ENCODE data around the gene PHACTR4. TPM values are rescaled to one million over a fixed set of nuclear protein-coding genes. Genes with fewer than 3 reads are reported as not detected.
A peak's percentile ranks its signal among the peaks of the same experiment; 100 is the strongest.

Gene PHACTR4
- total and polyA plus RNA-seq, 9 of the 15 experiments (the other 6 are each of a cell fraction or from before 2014, with no cell fraction given) = 6.4 to 43.6 (median 14.2) TPM

DNA sequence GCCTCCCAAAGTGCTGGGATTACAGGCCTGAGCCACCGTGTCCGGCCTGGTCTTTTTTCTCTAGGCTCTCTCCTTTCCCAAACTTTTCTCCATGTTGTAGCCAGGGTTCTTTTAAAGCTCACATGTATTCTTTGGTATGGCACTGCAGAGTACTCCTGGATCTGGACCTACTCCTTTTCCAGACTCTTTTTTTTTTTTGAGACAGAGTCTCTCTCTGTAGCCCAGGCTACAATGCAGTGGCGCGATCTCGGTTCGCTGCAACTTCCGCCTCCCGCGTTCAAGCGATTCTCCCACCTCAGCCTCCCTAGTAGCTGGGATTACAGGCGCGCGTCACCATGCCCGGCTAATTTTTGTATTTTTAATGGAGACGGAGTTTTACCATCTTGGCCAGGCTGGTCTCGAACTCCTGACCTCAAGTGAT, 41.3 kb upstream of the PHACTR4 start (continued):
- TF ChIP-seq ZBTB1 (CRISPR knock-in tag; IDR thresholded peaks at IDR 0.05; ENCODE audit: borderline replicate concordance, low read depth) (0 out of 2 replicates have a peak, but pooled peaks have one; percentile 41), ZNF224 (CRISPR knock-in tag; IDR thresholded peaks at IDR 0.05) (0 out of 2 replicates have a peak, but pooled peaks have one; percentile 55), TAF9B (IDR thresholded peaks at IDR 0.05; ENCODE audit: partially characterized antibody) (no peak), HDAC8 (tag; IDR thresholded peaks at IDR 0.05) (0 out of 2 replicates have a peak, but pooled peaks have one; percentile 47), ZNF707 (CRISPR knock-in tag; conservative IDR thresholded peaks at IDR 0.05) (0 out of 2 replicates have a peak, but pooled peaks have one; percentile 12), PYGO2 (tag; IDR thresholded peaks at IDR 0.05) (0 out of 2 replicates have a peak, but pooled peaks have one; percentile 4), MCM7 (IDR thresholded peaks at IDR 0.05) (no peak), ELF2 (CRISPR knock-in tag; IDR thresholded peaks at IDR 0.05) (0 out of 2 replicates have a peak, but pooled peaks have one; percentile 17), NR4A1 (CRISPR knock-in tag; IDR thresholded peaks at IDR 0.05) (no peak), NR4A1 (tag; IDR thresholded peaks at IDR 0.05) (0 out of 2 replicates have a peak, but pooled peaks have one; percentile 32), BDP1 (IDR thresholded peaks at IDR 0.05; ENCODE audit: insufficient read depth, insufficient read length) (no peak), BRD4 (IDR thresholded peaks at IDR 0.05) (0 out of 2 replicates have a peak, but pooled peaks have one; percentile 24), FOXP1 (CRISPR knock-in tag; IDR thresholded peaks at IDR 0.05) (peak; percentile 29; the same call in 1 of the 2 replicates), ZNF717 (CRISPR knock-in tag; IDR thresholded peaks at IDR 0.05) (0 out of 2 replicates have a peak, but pooled peaks have one; percentile 44)
- TF ChIP-seq, protein P1, sequence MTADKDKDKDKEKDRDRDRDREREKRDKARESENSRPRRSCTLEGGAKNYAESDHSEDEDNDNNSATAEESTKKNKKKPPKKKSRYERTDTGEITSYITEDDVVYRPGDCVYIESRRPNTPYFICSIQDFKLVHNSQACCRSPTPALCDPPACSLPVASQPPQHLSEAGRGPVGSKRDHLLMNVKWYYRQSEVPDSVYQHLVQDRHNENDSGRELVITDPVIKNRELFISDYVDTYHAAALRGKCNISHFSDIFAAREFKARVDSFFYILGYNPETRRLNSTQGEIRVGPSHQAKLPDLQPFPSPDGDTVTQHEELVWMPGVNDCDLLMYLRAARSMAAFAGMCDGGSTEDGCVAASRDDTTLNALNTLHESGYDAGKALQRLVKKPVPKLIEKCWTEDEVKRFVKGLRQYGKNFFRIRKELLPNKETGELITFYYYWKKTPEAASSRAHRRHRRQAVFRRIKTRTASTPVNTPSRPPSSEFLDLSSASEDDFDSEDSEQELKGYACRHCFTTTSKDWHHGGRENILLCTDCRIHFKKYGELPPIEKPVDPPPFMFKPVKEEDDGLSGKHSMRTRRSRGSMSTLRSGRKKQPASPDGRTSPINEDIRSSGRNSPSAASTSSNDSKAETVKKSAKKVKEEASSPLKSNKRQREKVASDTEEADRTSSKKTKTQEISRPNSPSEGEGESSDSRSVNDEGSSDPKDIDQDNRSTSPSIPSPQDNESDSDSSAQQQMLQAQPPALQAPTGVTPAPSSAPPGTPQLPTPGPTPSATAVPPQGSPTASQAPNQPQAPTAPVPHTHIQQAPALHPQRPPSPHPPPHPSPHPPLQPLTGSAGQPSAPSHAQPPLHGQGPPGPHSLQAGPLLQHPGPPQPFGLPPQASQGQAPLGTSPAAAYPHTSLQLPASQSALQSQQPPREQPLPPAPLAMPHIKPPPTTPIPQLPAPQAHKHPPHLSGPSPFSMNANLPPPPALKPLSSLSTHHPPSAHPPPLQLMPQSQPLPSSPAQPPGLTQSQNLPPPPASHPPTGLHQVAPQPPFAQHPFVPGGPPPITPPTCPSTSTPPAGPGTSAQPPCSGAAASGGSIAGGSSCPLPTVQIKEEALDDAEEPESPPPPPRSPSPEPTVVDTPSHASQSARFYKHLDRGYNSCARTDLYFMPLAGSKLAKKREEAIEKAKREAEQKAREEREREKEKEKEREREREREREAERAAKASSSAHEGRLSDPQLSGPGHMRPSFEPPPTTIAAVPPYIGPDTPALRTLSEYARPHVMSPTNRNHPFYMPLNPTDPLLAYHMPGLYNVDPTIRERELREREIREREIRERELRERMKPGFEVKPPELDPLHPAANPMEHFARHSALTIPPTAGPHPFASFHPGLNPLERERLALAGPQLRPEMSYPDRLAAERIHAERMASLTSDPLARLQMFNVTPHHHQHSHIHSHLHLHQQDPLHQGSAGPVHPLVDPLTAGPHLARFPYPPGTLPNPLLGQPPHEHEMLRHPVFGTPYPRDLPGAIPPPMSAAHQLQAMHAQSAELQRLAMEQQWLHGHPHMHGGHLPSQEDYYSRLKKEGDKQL (CRISPR knock-in tag; IDR thresholded peaks at IDR 0.05; ENCODE audit: borderline replicate concordance) = 0 out of 2 replicates have a peak, but pooled peaks have one; percentile 23
- TF ChIP-seq, protein P2, sequence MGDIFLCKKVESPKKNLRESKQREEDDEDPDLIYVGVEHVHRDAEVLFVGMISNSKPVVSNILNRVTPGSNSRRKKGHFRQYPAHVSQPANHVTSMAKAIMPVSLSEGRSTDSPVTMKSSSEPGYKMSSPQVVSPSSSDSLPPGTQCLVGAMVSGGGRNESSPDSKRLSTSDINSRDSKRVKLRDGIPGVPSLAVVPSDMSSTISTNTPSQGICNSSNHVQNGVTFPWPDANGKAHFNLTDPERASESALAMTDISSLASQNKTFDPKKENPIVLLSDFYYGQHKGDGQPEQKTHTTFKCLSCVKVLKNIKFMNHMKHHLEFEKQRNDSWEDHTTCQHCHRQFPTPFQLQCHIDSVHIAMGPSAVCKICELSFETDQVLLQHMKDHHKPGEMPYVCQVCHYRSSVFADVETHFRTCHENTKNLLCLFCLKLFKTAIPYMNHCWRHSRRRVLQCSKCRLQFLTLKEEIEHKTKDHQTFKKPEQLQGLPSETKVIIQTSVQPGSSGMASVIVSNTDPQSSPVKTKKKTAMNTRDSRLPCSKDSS (IDR thresholded peaks at IDR 0.05; ENCODE audit: low read depth, partially characterized antibody) = no peak
- TF ChIP-seq, protein P3, sequence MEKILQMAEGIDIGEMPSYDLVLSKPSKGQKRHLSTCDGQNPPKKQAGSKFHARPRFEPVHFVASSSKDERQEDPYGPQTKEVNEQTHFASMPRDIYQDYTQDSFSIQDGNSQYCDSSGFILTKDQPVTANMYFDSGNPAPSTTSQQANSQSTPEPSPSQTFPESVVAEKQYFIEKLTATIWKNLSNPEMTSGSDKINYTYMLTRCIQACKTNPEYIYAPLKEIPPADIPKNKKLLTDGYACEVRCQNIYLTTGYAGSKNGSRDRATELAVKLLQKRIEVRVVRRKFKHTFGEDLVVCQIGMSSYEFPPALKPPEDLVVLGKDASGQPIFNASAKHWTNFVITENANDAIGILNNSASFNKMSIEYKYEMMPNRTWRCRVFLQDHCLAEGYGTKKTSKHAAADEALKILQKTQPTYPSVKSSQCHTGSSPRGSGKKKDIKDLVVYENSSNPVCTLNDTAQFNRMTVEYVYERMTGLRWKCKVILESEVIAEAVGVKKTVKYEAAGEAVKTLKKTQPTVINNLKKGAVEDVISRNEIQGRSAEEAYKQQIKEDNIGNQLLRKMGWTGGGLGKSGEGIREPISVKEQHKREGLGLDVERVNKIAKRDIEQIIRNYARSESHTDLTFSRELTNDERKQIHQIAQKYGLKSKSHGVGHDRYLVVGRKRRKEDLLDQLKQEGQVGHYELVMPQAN (IDR thresholded peaks at IDR 0.05; ENCODE audit: borderline replicate concordance) = peak; percentile 56; the same call in 1 of the 2 replicates
- TF ChIP-seq, protein P4, sequence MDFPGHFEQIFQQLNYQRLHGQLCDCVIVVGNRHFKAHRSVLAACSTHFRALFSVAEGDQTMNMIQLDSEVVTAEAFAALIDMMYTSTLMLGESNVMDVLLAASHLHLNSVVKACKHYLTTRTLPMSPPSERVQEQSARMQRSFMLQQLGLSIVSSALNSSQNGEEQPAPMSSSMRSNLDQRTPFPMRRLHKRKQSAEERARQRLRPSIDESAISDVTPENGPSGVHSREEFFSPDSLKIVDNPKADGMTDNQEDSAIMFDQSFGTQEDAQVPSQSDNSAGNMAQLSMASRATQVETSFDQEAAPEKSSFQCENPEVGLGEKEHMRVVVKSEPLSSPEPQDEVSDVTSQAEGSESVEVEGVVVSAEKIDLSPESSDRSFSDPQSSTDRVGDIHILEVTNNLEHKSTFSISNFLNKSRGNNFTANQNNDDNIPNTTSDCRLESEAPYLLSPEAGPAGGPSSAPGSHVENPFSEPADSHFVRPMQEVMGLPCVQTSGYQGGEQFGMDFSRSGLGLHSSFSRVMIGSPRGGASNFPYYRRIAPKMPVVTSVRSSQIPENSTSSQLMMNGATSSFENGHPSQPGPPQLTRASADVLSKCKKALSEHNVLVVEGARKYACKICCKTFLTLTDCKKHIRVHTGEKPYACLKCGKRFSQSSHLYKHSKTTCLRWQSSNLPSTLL (IDR thresholded peaks at IDR 0.05) = peak; percentile 9; the same call in 1 of the 2 replicates

All from K562 (cell line).